K562 (cell line): ENCODE data around the gene KLHL34. TPM values are rescaled to one million over a fixed set of nuclear protein-coding genes. Genes with fewer than 3 reads are reported as not detected.

Experiments
- ATAC-seq: fragments of 200-7000 bp; cut with Tn5 transposase; 3 replicates; pipeline ENCODE4 v1.9.1; 2020; ENCODE audit warnings: moderate library complexity
- BruUV-seq: library from RNA; stranded (reverse); fragments of 400-500 nt; replicated peaks from 2 replicates; lab custom pipeline; 2021; lab: Mats Ljungman, UMichigan
- CTCF ChIA-PET: fragments of 300-600 bp; formaldehyde crosslinking; extraction: SDS; loops from one replicate; lab custom pipeline; 2021; ENCODE audit warnings: low intra/inter-chr PET ratio; lab: Yijun Ruan, JAX
- POLR2A ChIA-PET: fragments of 300-600, 350-650 bp; sonication (Branson Sonifier 250); formaldehyde crosslinking; extraction: SDS; loops from one replicate; lab custom pipeline; 2021; ENCODE audit warnings: antibody characterized with exemption, inconsistent platforms; lab: Yijun Ruan, JAX
- DNase-seq, 4 experiments: peaks; one replicate each; pipeline versions ENCODE4 v3.0.0 to v3.0.0-alpha.2; 2011 to 2018; ENCODE audit warnings: low spot score in 3 of 4, mixed read lengths in 3 of 4; ENCODE audit errors: extremely low read depth in 1 of 4
- FAIRE-seq: peaks from 2 replicates; lab custom pipeline; 2011; peaks lifted over from hg19 to GRCh38; lab: Jason Lieb, UNC
- H2AFZ ChIP-seq: 2 replicates; pipeline ENCODE4 v1.6.0; 2011; ENCODE audit warnings: low read depth, low read length, control low read depth, inconsistent platforms
- H3K27ac ChIP-seq: fragments of 200-600 bp; 3 replicates; pipeline ENCODE4 v1.8.0; 2011; ENCODE audit warnings: low read depth, mild to moderate bottlenecking, control low read depth, inconsistent platforms, low read length, moderate library complexity, mixed read lengths; ENCODE audit errors: extremely low read depth
- H3K27me3 ChIP-seq, 2 experiments: fragments of 300-600 bp in 1 of 2; 2 replicates in 1 of 2; 3 replicates in 1 of 2; pipeline versions ENCODE4 v1.6.0 to v1.8.0; 2011; ENCODE audit warnings: inconsistent platforms in 2 of 2, low read length in 2 of 2, mild to moderate bottlenecking in 1 of 2, mixed read lengths in 1 of 2, moderate library complexity in 1 of 2; ENCODE audit not compliant: control insufficient read depth in 2 of 2, insufficient read depth in 2 of 2
- H3K36me3 ChIP-seq: fragments of 300-600 bp; 3 replicates; pipeline ENCODE4 v1.8.0; 2011; ENCODE audit warnings: mild to moderate bottlenecking, low read length, inconsistent platforms; ENCODE audit not compliant: control insufficient read depth, insufficient read depth
- H3K4me1 ChIP-seq, 2 experiments: fragments of 200-600 bp in 1 of 2; replicated peaks in 1 of 2; 2 replicates in 1 of 2; 3 replicates in 1 of 2; pipeline versions ENCODE4 v1.5.1 to v1.8.0; 2011; ENCODE audit warnings: inconsistent platforms in 2 of 2, low read length in 2 of 2, mild to moderate bottlenecking in 1 of 2, mixed read lengths in 1 of 2, moderate library complexity in 1 of 2; ENCODE audit not compliant: control insufficient read depth in 2 of 2, insufficient read depth in 2 of 2
- H3K4me2 ChIP-seq: 2 replicates; pipeline ENCODE4 v1.6.1; 2011; ENCODE audit warnings: low read length, control low read depth, inconsistent platforms, mixed read lengths; ENCODE audit not compliant: insufficient read depth
- H3K4me3 ChIP-seq: fragments of 200-600 bp; sonication (generic), shearing (Covaris generic); 2 replicates; pipeline ENCODE4 v1.5.1; 2016; ENCODE audit warnings: control low read depth, inconsistent platforms
- H3K79me2 ChIP-seq: fragments of 200-600 bp; 3 replicates; pipeline ENCODE4 v1.8.0; 2011; ENCODE audit warnings: low read length, inconsistent platforms; ENCODE audit not compliant: control insufficient read depth, insufficient read depth
- H3K9ac ChIP-seq, 2 experiments: 2 replicates each; pipeline versions ENCODE4 v1.6.0 to v1.6.1; 2011; ENCODE audit warnings: low read depth in 2 of 2, low read length in 2 of 2, control low read depth in 1 of 2, inconsistent platforms in 1 of 2, mild to moderate bottlenecking in 1 of 2, mixed read lengths in 1 of 2; ENCODE audit not compliant: insufficient read depth in 1 of 2
- H3K9me1 ChIP-seq: one replicate; pipeline ENCODE4 v1.6.0; 2011; ENCODE audit warnings: inconsistent platforms, mild to moderate bottlenecking, low read length, moderate library complexity; ENCODE audit not compliant: control insufficient read depth, insufficient read depth
- H3K9me3 ChIP-seq: replicated peaks from 2 replicates; pipeline ENCODE4 v1.5.1; 2011; ENCODE audit warnings: low read depth, low read length, inconsistent platforms; ENCODE audit not compliant: control insufficient read depth, insufficient read depth
- H4K20me1 ChIP-seq: replicated peaks from 2 replicates; pipeline ENCODE4 v1.6.1; 2011; ENCODE audit warnings: low read length, inconsistent platforms, mixed read lengths; ENCODE audit not compliant: control insufficient read depth, insufficient read depth
- EP300 ChIP-seq: IDR thresholded peaks from 2 replicates; pipeline ENCODE4 v1.6.1; 2012; ENCODE audit warnings: low read length, improper control_type of control experiment
- ETV1 ChIP-seq: fragments of 450-650 bp; conservative IDR thresholded peaks from 2 replicates; pipeline ENCODE4 v1.6.1; 2016; ENCODE audit warnings: missing genetic modification characterization, control low read depth, low read depth, missing compliant biosample characterization
- FOS ChIP-seq: IDR thresholded peaks from 3 replicates; pipeline ENCODE4 v1.6.1; 2011; ENCODE audit not compliant: insufficient read length; ENCODE audit errors: extremely low read depth
- FOXM1 ChIP-seq, 2 experiments: fragments of 450-650 bp in 1 of 2; sonication (generic) in 1 of 2; formaldehyde crosslinking in 1 of 2; IDR thresholded peaks; 2 replicates each; pipeline versions ENCODE4 v1.6.1 to v1.9.0; 2017 to 2022; ENCODE audit warnings: low read depth in 2 of 2, mild to moderate bottlenecking in 2 of 2, missing genetic modification reagents in 1 of 2, moderate library complexity in 1 of 2
- GTF2F1 ChIP-seq: IDR thresholded peaks from 2 replicates; pipeline ENCODE4 v1.6.1; 2011; ENCODE audit warnings: low read depth, low read length, improper control_type of control experiment
- NCOA4 ChIP-seq: fragments of 450-650 bp; IDR thresholded peaks from 2 replicates; pipeline ENCODE4 v1.6.1; 2018; ENCODE audit warnings: mild to moderate bottlenecking; ENCODE audit not compliant: partially characterized antibody
- SMC3 ChIP-seq: conservative IDR thresholded peaks from 2 replicates; pipeline ENCODE4 v1.6.1; 2011; ENCODE audit warnings: low read depth, low read length, improper control_type of control experiment; ENCODE audit not compliant: insufficient read depth
- ZNF354B ChIP-seq: fragments of 250-450 bp; sonication (Bioruptor Pico); IDR thresholded peaks from 2 replicates; pipeline ENCODE4 v1.4.0; 2020
- ZNF707 ChIP-seq: fragments of 250-450 bp; sonication (Bioruptor Pico); conservative IDR thresholded peaks from 2 replicates; pipeline ENCODE4 v1.8.0; 2022; ENCODE audit warnings: inconsistent platforms, mild to moderate bottlenecking, moderate library complexity
- in situ Hi-C: fragments of 300-500 bp; cut with MboI; formaldehyde crosslinking; loops from 4 replicates; pipeline ENCODE4 v1.15.0; 2018; ENCODE audit warnings: inconsistent platforms, mixed read lengths
- intact Hi-C: fragments of 100-400 bp; cut with micrococcal nuclease; formaldehyde crosslinking; loops from 2 replicates; pipeline ENCODE4 v1.14.2; 2022
- polyA plus RNA-seq, 8 experiments: library from polyadenylated mRNA; depleted of rRNA in 4 of 8; stranded (reverse) in 5 of 8; unstranded in 3 of 8; fragments of >200 nt; fragmentation: Nextera tagmentation in 2 of 8; fragmentation: Illumina TruSeq in 1 of 8; extraction: Ambion mirVana in 2 of 8; extraction: Trizol in 1 of 8; gene quantifications; 2 replicates each; pipeline versions ENCODE4 v1.2.1 to v1.2.3, GENCODE V29; 2011 to 2014; ENCODE audit warnings: inconsistent platforms in 1 of 8, missing spikeins in 1 of 8
- total RNA-seq, 7 experiments: library from RNA; depleted of rRNA in 6 of 7; stranded (reverse); fragments of >200 nt in 6 of 7; fragmentation: Illumina TruSeq in 2 of 7; extraction: Trizol in 2 of 7; gene quantifications; 2 replicates each; pipeline versions ENCODE4 v1.2.1 to v1.2.3, GENCODE V29; 2011 to 2021; ENCODE audit warnings: low replicate concordance in 1 of 7
- TF ChIP-seq, protein P1 (sequence below): IDR thresholded peaks from 3 replicates; pipeline ENCODE4 v1.6.1; 2011; ENCODE audit warnings: borderline replicate concordance, mild to moderate bottlenecking, moderate library complexity; ENCODE audit not compliant: insufficient read length; ENCODE audit errors: extremely low read depth
- TF ChIP-seq, protein P2 (sequence below): fragments of 450-650 bp; IDR thresholded peaks from 2 replicates; pipeline ENCODE4 v1.6.1; 2018; ENCODE audit warnings: mild to moderate bottlenecking, low read depth; ENCODE audit not compliant: partially characterized antibody
- TF ChIP-seq, protein P3 (sequence below), 2 experiments: fragments of 450-650 bp in 1 of 2; IDR thresholded peaks; 2 replicates each; pipeline ENCODE4 v1.6.1; 2011 to 2017; ENCODE audit warnings: low read depth in 2 of 2, antibody characterized with exemption in 1 of 2, borderline replicate concordance in 1 of 2, low read length in 1 of 2, mild to moderate bottlenecking in 1 of 2, mixed read lengths in 1 of 2; ENCODE audit not compliant: control insufficient read depth in 1 of 2
- TF ChIP-seq, protein P4 (sequence below): fragments of 250-450 bp; sonication (Bioruptor Pico); IDR thresholded peaks from 2 replicates; pipeline ENCODE4 v1.4.0; 2020; ENCODE audit warnings: mild to moderate bottlenecking

KLHL34 gene
- total and polyA plus RNA-seq, 9 of the 15 experiments (the other 6 are each of a cell fraction or from before 2014, with no cell fraction given), result not detected

DNA sequence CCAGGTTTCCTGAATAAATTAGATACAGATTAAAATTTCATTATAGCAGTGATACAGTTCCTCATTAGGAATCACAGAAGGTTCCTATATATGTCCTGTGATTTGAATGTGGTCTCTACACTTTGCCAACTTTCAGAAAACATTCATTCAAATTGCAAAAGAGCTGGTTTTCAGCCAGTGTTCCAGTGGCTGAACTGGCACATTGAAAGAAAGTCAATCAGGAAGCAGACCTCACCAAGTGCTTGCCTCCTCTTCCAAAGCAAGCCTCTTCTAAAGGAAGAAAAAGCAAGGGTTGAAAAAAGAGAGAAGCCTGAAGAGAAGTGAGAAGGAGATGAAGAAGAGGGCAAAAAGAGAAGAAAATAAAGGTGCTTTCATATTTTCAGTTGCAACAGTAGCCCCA, 12.7 kb downstream of the KLHL34 start:
- ATAC-seq, result no peak
- H3K9me3 ChIP-seq, result no peaks in the 10 kb centered on the region
- in situ Hi-C loops, result no loop called here
- no peak overlapping the region for H3K9ac ChIP-seq
- CTCF ChIA-PET, result no interaction called here
- DNase-seq, result no peak
- H2AFZ ChIP-seq, result no peak overlapping the region
- intact Hi-C loops, result no loop called here
- no peaks in the 10 kb centered on the region for H3K9me1 ChIP-seq
- no peaks in the 10 kb centered on the region for H3K79me2 ChIP-seq
- H3K4me2 ChIP-seq, result no peak overlapping the region
- H3K4me3 ChIP-seq, result no peak overlapping the region
- H3K27me3 ChIP-seq, result no peaks in the 10 kb centered on the region
- H3K4me1 ChIP-seq, result no peaks in the 10 kb centered on the region
- FAIRE-seq, result no peak
- no TSS peak for BruUV-seq
- POLR2A ChIA-PET, result no interaction called here
- H4K20me1 ChIP-seq, result no peaks in the 10 kb centered on the region
- no peaks in the 10 kb centered on the region for H3K36me3 ChIP-seq
- no peak overlapping the region for H3K27ac ChIP-seq
- TF ChIP-seq SMC3, result no peak
- TF ChIP-seq, protein P1, sequence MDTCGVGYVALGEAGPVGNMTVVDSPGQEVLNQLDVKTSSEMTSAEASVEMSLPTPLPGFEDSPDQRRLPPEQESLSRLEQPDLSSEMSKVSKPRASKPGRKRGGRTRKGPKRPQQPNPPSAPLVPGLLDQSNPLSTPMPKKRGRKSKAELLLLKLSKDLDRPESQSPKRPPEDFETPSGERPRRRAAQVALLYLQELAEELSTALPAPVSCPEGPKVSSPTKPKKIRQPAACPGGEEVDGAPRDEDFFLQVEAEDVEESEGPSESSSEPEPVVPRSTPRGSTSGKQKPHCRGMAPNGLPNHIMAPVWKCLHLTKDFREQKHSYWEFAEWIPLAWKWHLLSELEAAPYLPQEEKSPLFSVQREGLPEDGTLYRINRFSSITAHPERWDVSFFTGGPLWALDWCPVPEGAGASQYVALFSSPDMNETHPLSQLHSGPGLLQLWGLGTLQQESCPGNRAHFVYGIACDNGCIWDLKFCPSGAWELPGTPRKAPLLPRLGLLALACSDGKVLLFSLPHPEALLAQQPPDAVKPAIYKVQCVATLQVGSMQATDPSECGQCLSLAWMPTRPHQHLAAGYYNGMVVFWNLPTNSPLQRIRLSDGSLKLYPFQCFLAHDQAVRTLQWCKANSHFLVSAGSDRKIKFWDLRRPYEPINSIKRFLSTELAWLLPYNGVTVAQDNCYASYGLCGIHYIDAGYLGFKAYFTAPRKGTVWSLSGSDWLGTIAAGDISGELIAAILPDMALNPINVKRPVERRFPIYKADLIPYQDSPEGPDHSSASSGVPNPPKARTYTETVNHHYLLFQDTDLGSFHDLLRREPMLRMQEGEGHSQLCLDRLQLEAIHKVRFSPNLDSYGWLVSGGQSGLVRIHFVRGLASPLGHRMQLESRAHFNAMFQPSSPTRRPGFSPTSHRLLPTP, result no peak
- TF ChIP-seq ZNF354B (CRISPR knock-in tag), result no peak
- TF ChIP-seq GTF2F1, result no peak
- TF ChIP-seq, protein P2, sequence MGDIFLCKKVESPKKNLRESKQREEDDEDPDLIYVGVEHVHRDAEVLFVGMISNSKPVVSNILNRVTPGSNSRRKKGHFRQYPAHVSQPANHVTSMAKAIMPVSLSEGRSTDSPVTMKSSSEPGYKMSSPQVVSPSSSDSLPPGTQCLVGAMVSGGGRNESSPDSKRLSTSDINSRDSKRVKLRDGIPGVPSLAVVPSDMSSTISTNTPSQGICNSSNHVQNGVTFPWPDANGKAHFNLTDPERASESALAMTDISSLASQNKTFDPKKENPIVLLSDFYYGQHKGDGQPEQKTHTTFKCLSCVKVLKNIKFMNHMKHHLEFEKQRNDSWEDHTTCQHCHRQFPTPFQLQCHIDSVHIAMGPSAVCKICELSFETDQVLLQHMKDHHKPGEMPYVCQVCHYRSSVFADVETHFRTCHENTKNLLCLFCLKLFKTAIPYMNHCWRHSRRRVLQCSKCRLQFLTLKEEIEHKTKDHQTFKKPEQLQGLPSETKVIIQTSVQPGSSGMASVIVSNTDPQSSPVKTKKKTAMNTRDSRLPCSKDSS, result no peak
- TF ChIP-seq, protein P3, sequence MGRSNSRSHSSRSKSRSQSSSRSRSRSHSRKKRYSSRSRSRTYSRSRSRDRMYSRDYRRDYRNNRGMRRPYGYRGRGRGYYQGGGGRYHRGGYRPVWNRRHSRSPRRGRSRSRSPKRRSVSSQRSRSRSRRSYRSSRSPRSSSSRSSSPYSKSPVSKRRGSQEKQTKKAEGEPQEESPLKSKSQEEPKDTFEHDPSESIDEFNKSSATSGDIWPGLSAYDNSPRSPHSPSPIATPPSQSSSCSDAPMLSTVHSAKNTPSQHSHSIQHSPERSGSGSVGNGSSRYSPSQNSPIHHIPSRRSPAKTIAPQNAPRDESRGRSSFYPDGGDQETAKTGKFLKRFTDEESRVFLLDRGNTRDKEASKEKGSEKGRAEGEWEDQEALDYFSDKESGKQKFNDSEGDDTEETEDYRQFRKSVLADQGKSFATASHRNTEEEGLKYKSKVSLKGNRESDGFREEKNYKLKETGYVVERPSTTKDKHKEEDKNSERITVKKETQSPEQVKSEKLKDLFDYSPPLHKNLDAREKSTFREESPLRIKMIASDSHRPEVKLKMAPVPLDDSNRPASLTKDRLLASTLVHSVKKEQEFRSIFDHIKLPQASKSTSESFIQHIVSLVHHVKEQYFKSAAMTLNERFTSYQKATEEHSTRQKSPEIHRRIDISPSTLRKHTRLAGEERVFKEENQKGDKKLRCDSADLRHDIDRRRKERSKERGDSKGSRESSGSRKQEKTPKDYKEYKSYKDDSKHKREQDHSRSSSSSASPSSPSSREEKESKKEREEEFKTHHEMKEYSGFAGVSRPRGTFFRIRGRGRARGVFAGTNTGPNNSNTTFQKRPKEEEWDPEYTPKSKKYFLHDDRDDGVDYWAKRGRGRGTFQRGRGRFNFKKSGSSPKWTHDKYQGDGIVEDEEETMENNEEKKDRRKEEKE (IDR thresholded peaks at IDR 0.05; ENCODE audit: borderline replicate concordance in 1 of 2, control insufficient read depth in 1 of 2, low read depth in 2 of 2, low read length in 1 of 2), result no peak
- TF ChIP-seq FOXM1 (IDR thresholded peaks at IDR 0.05; ENCODE audit: low read depth), result no peak
- no peak for TF ChIP-seq FOXM1 (CRISPR knock-in tag; IDR thresholded peaks at IDR 0.05; ENCODE audit: low read depth)
- no peak for TF ChIP-seq NCOA4
- no peak for TF ChIP-seq FOS
- no peak for TF ChIP-seq ETV1 (tag)
- TF ChIP-seq, protein P4, sequence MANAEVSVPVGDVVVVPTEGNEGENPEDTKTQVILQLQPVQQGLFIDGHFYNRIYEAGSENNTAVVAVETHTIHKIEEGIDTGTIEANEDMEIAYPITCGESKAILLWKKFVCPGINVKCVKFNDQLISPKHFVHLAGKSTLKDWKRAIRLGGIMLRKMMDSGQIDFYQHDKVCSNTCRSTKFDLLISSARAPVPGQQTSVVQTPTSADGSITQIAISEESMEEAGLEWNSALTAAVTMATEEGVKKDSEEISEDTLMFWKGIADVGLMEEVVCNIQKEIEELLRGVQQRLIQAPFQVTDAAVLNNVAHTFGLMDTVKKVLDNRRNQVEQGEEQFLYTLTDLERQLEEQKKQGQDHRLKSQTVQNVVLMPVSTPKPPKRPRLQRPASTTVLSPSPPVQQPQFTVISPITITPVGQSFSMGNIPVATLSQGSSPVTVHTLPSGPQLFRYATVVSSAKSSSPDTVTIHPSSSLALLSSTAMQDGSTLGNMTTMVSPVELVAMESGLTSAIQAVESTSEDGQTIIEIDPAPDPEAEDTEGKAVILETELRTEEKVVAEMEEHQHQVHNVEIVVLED, result no peak
- no peak for TF ChIP-seq ZNF707
- TF ChIP-seq EP300, result no peak
